IPS-15b (cell line): ENCODE measurements around the gene RAB4A.

ENCODE experiments used
- H3K27me3 ChIP-seq: one replicate; pipeline ENCODE4 v1.6.1; 2013; ENCODE audit warnings: low read length; ENCODE audit not compliant: control insufficient read depth, insufficient read depth
- H3K36me3 ChIP-seq: one replicate; pipeline ENCODE4 v1.6.1; 2013; ENCODE audit warnings: low read length; ENCODE audit not compliant: control insufficient read depth, insufficient read depth
- H3K4me1 ChIP-seq: one replicate; pipeline ENCODE4 v1.6.1; 2013; ENCODE audit warnings: mild to moderate bottlenecking, low read length; ENCODE audit not compliant: control insufficient read depth, insufficient read depth
- H3K4me3 ChIP-seq: one replicate; pipeline ENCODE4 v1.5.1; 2013; ENCODE audit warnings: low read depth, low read length
- H3K9ac ChIP-seq: one replicate; pipeline ENCODE4 v1.6.1; 2013; ENCODE audit warnings: low read depth, mild to moderate bottlenecking, low read length
- H3K9me3 ChIP-seq: one replicate; pipeline ENCODE4 v1.6.1; 2013; ENCODE audit warnings: mild to moderate bottlenecking, low read length; ENCODE audit not compliant: control insufficient read depth, insufficient read depth

Gene RAB4A

DNA sequence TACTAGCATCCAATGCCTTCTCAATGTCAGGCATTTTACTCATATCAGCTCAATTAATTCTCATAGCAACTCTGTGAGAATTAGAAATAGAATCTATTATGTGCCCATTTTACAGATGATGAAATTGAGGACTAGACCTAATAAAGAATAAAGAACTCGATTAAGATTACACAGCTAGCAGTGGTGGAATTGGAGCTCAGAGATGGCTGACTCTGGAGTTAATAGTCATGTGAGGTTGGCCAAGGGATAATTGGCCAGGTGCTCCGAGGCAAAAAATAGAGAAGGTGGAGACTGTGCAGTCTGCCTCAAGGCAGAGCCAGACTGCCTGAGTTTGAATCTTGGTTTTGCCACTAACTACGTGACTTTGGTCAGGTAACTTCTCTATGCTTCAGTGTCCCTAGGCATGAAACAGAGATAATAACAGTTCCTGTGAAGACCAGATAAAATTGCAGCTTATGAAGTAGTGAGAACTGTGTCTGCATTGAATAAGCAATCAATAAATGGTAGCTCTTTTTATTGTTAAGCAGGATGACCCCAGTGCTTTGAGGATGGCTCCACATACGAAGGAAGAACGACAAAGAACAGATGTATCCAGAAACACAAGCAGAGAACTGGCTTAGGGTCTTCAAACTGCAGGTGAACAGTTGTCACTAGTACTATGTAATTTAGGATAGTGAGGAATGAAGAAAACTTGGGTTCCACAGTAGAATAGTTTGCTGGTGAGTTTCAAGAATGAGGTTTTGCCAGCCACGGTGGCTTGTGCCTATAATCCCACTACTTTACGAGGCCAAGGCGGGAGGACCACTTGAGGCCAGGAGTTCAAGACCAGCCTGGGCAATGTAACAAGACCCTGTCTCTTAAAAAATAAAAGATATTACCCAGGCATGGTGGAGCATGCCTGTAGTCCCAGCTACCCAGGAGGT lies 78.8 kb downstream of the RAB4A start:
- no peak overlapping the region for H3K4me3 ChIP-seq
- H3K27me3 ChIP-seq = peaks cover 2% of the 10 kb centered on the region
- H3K9me3 ChIP-seq = no peaks in the 10 kb centered on the region
- H3K4me1 ChIP-seq = no peaks in the 10 kb centered on the region
- H3K36me3 ChIP-seq = no peaks in the 10 kb centered on the region
- H3K9ac ChIP-seq = no peak overlapping the region

DNA sequence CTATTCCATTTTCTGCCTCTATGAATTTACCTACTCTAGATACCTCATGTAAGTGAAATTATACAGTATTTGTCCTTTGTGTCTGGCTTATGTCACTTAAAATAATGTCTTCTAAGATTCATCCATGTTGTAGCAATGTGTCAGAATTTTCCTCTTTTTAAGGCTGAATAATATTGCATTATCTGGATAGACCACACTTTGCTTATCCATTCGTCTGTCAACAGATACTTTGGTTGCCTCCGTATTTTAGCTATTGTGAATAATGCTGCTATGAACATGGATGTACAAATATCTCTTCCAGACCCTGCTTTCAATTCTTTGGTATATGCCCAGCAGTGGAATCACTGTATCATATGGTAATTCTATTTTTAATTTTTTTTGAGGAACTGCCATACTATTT lies 82.1 kb downstream of the RAB4A start:
- Histone ChIP-seq H3K4me3 (no peak overlapping the region), H3K36me3 (no peaks in the 10 kb centered on the region), H3K9me3 (no peaks in the 10 kb centered on the region), H3K27me3 (no peaks in the 10 kb centered on the region), H3K9ac (no peak overlapping the region), H3K4me1 (no peaks in the 10 kb centered on the region)

DNA sequence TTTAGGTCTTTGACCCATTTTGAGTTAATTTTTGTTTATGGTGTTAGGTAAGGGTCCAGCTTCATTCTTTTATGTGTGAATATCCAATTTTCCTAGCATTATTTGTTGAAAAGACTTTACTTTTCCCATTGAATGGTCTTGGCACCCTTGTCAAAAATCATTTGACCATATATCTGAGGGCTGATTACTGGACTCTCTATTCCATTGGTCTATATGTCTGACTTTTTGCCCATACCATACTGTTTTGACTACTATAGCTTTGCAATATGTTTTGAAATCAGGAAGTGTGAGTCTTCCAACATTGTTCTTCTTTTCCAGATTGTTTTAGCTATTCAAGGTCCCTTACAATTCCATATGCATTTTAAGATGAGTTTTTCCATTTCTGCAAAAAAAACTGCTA lies 83.3 kb downstream of the RAB4A start:
- Histone ChIP-seq H3K27me3 (no peaks in the 10 kb centered on the region), H3K9me3 (no peaks in the 10 kb centered on the region), H3K4me1 (no peaks in the 10 kb centered on the region), H3K36me3 (no peaks in the 10 kb centered on the region), H3K9ac (no peak overlapping the region), H3K4me3 (no peak overlapping the region)
